DOHH2 (cell line): ENCODE data around the gene SRGAP1.

Experiments used
- H3F3A ChIP-seq: fragments of 200-600 bp; sonication (generic), shearing (Covaris generic); 2 replicates; pipeline ENCODE4 v1.6.0; 2016; ENCODE audit warnings: antibody characterized with exemption, mild to moderate bottlenecking; ENCODE audit not compliant: control insufficient read depth, insufficient read depth
- H3K27ac ChIP-seq: fragments of 200-600 bp; sonication (generic); 2 replicates; pipeline ENCODE4 v1.5.1; 2014; ENCODE audit warnings: low read depth, mild to moderate bottlenecking, low read length, moderate library complexity
- H3K27me3 ChIP-seq: fragments of 200-600 bp; sonication (generic); 2 replicates; pipeline ENCODE4 v1.6.1; 2014; ENCODE audit warnings: mild to moderate bottlenecking, low read length, mixed read lengths; ENCODE audit not compliant: control insufficient read depth
- H3K36me3 ChIP-seq: fragments of 200-600 bp; sonication (generic); 2 replicates; pipeline ENCODE4 v1.6.1; 2014; ENCODE audit warnings: mild to moderate bottlenecking, low read length, moderate library complexity, mixed read lengths; ENCODE audit not compliant: control insufficient read depth
- H3K4me1 ChIP-seq: fragments of 200-600 bp; sonication (generic); 2 replicates; pipeline ENCODE4 v1.6.1; 2014; ENCODE audit warnings: mild to moderate bottlenecking, low read length, mixed read lengths; ENCODE audit not compliant: control insufficient read depth
- H3K4me2 ChIP-seq: fragments of 200-600 bp; sonication (generic); 2 replicates; pipeline ENCODE4 v1.6.0; 2014; ENCODE audit warnings: mild to moderate bottlenecking, low read length, moderate library complexity
- H3K4me3 ChIP-seq: fragments of 200-600 bp; sonication (generic); 2 replicates; pipeline ENCODE4 v1.5.1; 2014; ENCODE audit warnings: mild to moderate bottlenecking, low read length, mixed read lengths
- H3K79me2 ChIP-seq: fragments of 200-600 bp; sonication (generic); 2 replicates; pipeline ENCODE4 v1.6.1; 2014; ENCODE audit warnings: mild to moderate bottlenecking, low read length, mixed read lengths; ENCODE audit not compliant: control insufficient read depth
- H3K9me2 ChIP-seq: fragments of 200-600 bp; sonication (generic); replicated peaks from 2 replicates; pipeline ENCODE4 v1.6.1; 2014; ENCODE audit warnings: mild to moderate bottlenecking, low read length, mixed read lengths; ENCODE audit not compliant: control insufficient read depth
- H3K9me3 ChIP-seq: fragments of 200-600 bp; sonication (generic); 2 replicates; pipeline ENCODE4 v1.6.1; 2014; ENCODE audit warnings: antibody characterized with exemption, low read length, mixed read lengths; ENCODE audit not compliant: control insufficient read depth, insufficient read depth
- H4K20me1 ChIP-seq: fragments of 200-600 bp; sonication (generic); 2 replicates; pipeline ENCODE4 v1.6.0; 2014; ENCODE audit warnings: low read depth, mild to moderate bottlenecking, antibody characterized with exemption, low read length, moderate library complexity; ENCODE audit not compliant: control insufficient read depth, insufficient read depth
- CTCF ChIP-seq: fragments of 200-600 bp; sonication (generic); IDR thresholded peaks from one replicate; pipeline ENCODE4 v1.5.1; 2014; ENCODE audit warnings: antibody characterized with exemption, mild to moderate bottlenecking, low read depth, low read length; ENCODE audit not compliant: poor library complexity, severe bottlenecking
- EZH2phosphoT487 ChIP-seq: fragments of 200-600 bp; sonication (generic); IDR thresholded peaks from 2 replicates; pipeline ENCODE4 v1.6.1; 2017; ENCODE audit warnings: borderline replicate concordance, mild to moderate bottlenecking, antibody characterized with exemption, low read length, moderate library complexity, mixed read lengths

SRGAP1 gene

DNA sequence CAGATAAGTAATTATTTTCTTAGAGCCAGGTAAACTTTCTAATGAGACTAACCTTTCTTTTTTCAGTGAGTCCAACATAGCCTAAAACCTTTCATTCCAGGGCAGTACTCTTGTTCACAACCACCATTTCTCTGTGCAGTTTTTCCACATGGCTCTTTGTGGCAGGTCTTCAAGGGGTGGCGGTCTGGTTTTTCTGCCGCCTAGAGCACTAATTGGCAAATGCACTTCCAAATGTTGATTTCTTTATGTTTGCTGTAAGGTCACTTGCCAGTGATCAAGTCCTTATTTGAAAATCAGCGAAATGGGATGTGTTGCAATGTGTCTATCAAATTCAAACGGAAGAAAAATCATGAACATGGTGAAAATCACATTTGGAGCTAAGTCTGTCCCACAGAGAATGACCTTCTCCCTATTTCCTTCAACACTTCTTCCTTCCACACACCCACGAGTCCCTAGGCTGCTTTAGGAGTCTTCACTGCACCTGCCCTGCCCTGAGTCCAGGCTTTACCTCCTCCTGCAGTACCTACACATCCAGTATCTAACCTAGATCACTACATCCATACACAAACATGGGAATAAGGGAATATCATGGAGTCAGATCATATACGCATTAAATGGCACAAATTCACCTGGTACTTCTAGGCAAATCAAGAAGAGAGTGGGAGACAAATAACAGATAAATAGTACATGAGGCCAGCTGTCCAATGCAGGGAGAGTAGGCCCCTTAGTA, 1.9 kb downstream of the SRGAP1 start:
- H4K20me1 ChIP-seq = no peaks in the 10 kb centered on the region
- H3K4me2 ChIP-seq = no peak overlapping the region
- TF ChIP-seq EZH2phosphoT487 (no peak), CTCF (no peak)
- H3F3A ChIP-seq = no peaks in the 10 kb centered on the region
- H3K4me3 ChIP-seq = no peak overlapping the region
- no peaks in the 10 kb centered on the region for H3K36me3 ChIP-seq
- H3K27me3 ChIP-seq = peaks cover 28% of the 10 kb centered on the region
- no peaks in the 10 kb centered on the region for H3K9me2 ChIP-seq
- H3K9me3 ChIP-seq = no peaks in the 10 kb centered on the region
- no peaks in the 10 kb centered on the region for H3K79me2 ChIP-seq
- H3K4me1 ChIP-seq = peaks cover 12% of the 10 kb centered on the region
- no peak overlapping the region for H3K27ac ChIP-seq

DNA sequence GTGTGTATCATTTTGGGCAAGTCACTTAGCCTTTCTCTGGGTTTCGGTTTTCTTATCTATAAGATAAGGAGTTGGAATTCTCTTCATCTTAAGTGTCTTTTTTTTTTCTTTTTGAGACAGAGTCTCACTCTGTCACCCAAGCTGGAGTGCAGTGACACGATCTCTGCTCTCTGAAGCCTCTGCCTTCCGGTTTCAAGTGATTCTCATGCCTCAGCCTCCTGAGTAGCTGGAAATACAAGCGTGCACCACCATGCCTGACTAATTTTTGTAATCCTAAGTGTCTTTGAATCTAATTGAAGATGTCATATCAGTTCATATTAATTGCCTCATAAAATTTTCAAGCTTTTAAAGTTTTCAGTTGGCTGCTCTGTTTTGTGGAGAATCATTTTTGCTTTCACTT, 4.0 kb downstream of the SRGAP1 start:
- TF ChIP-seq EZH2phosphoT487 = no peak
- no peak for TF ChIP-seq CTCF
- no peaks in the 10 kb centered on the region for H3K9me2 ChIP-seq
- no peak overlapping the region for H3K4me2 ChIP-seq
- H3K79me2 ChIP-seq = no peaks in the 10 kb centered on the region
- no peak overlapping the region for H3K4me3 ChIP-seq
- peaks cover 25% of the 10 kb centered on the region for H3K27me3 ChIP-seq
- H3K36me3 ChIP-seq = no peaks in the 10 kb centered on the region
- H3K27ac ChIP-seq = no peak overlapping the region
- peaks cover 10% of the 10 kb centered on the region for H3K4me1 ChIP-seq
- H4K20me1 ChIP-seq = no peaks in the 10 kb centered on the region
- no peaks in the 10 kb centered on the region for H3K9me3 ChIP-seq
- H3F3A ChIP-seq = no peaks in the 10 kb centered on the region

GRCh38 chr12:63849106-63849620, 4.7 kb downstream of the SRGAP1 start:
- H3K36me3 ChIP-seq = no peaks in the 10 kb centered on the region
- H3K27ac ChIP-seq = no peak overlapping the region
- H3K27me3 ChIP-seq = peaks cover 24% of the 10 kb centered on the region
- H3K9me3 ChIP-seq = no peaks in the 10 kb centered on the region
- no peaks in the 10 kb centered on the region for H3F3A ChIP-seq
- H3K79me2 ChIP-seq = no peaks in the 10 kb centered on the region
- H3K4me1 ChIP-seq = peaks cover 8% of the 10 kb centered on the region
- no peak overlapping the region for H3K4me3 ChIP-seq
- H3K4me2 ChIP-seq = no peak overlapping the region
- TF ChIP-seq CTCF (no peak), EZH2phosphoT487 (no peak)
- no peaks in the 10 kb centered on the region for H4K20me1 ChIP-seq
- H3K9me2 ChIP-seq = no peaks in the 10 kb centered on the region
